PC-3 (cell line): ENCODE results near the gene HS2ST1. TPM values are rescaled to one million over a fixed set of nuclear protein-coding genes. Genes with fewer than 3 reads are reported as not detected.

ENCODE experiments used
- ATAC-seq: fragments of 200-7000 bp; cut with Tn5 transposase; 2 replicates; pipeline ENCODE4 v1.9.1; 2020; ENCODE audit warnings: mild to moderate bottlenecking, moderate library complexity
- BruUV-seq: library from RNA; stranded (reverse); fragments of 400-500 nt; replicated peaks from 2 replicates; lab custom pipeline; 2021; lab: Mats Ljungman, UMichigan
- CTCF ChIA-PET: fragments of 300-600 bp; sonication (Branson Sonifier 250); formaldehyde crosslinking; loops from one replicate; lab custom pipeline; 2022; ENCODE audit warnings: antibody characterized with exemption; lab: Charles Lee
- POLR2A ChIA-PET: fragments of 300-600 bp; sonication (Branson Sonifier 250); formaldehyde crosslinking; loops from one replicate; lab custom pipeline; 2022; ENCODE audit warnings: antibody characterized with exemption; ENCODE audit not compliant: unreplicated experiment; lab: Charles Lee
- DNase-seq: peaks from one replicate; pipeline ENCODE4 v3.0.0-alpha.2; 2015
- H2AFZ ChIP-seq: fragments of 300-600 bp; sonication (generic); 2 replicates; pipeline ENCODE4 v1.6.0; 2016; ENCODE audit warnings: antibody characterized with exemption, low read length
- H3F3A ChIP-seq: fragments of 300-600 bp; sonication (generic); one replicate; pipeline ENCODE4 v1.6.0; 2017; ENCODE audit warnings: antibody characterized with exemption, low read length, control low read depth, mild to moderate bottlenecking; ENCODE audit not compliant: unreplicated experiment
- H3K27ac ChIP-seq: fragments of 300-600 bp; sonication (generic); 2 replicates; pipeline ENCODE4 v1.5.1; 2016; ENCODE audit warnings: mild to moderate bottlenecking, low read length
- H3K27me3 ChIP-seq: fragments of 300-600 bp; sonication (generic); 2 replicates; pipeline ENCODE4 v1.6.1; 2016; ENCODE audit warnings: low read length, mixed read lengths
- H3K36me3 ChIP-seq: fragments of 300-600 bp; sonication (generic); 2 replicates; pipeline ENCODE4 v1.6.1; 2016; ENCODE audit warnings: low read depth, mixed run types, low read length, mixed read lengths
- H3K4me1 ChIP-seq: fragments of 300-600 bp; sonication (generic); 2 replicates; pipeline ENCODE4 v1.5.1; 2016; ENCODE audit warnings: low read length; ENCODE audit not compliant: insufficient read depth
- H3K4me2 ChIP-seq: fragments of 300-600 bp; sonication (generic); 2 replicates; pipeline ENCODE4 v1.6.0; 2016; ENCODE audit warnings: low read length
- H3K4me3 ChIP-seq: fragments of 300-600 bp; sonication (generic); 2 replicates; pipeline ENCODE4 v1.5.1; 2016; ENCODE audit warnings: mild to moderate bottlenecking, low read length, mixed read lengths
- H3K79me2 ChIP-seq: fragments of 300-600 bp; sonication (generic); 2 replicates; pipeline ENCODE4 v1.6.1; 2017; ENCODE audit warnings: low read length, mixed read lengths
- H3K9ac ChIP-seq: fragments of 300-600 bp; sonication (generic); 2 replicates; pipeline ENCODE4 v1.6.0; 2016; ENCODE audit warnings: mild to moderate bottlenecking, low read length
- H3K9me2 ChIP-seq: fragments of 300-600 bp; sonication (generic); replicated peaks from 2 replicates; pipeline ENCODE4 v1.6.1; 2016; ENCODE audit warnings: mixed run types, low read length, mixed read lengths
- H3K9me3 ChIP-seq: fragments of 300-600 bp; sonication (generic); 2 replicates; pipeline ENCODE4 v1.6.1; 2016; ENCODE audit warnings: low read length, mixed read lengths
- H4K20me1 ChIP-seq: fragments of 300-600 bp; sonication (generic); 2 replicates; pipeline ENCODE4 v1.6.1; 2016; ENCODE audit warnings: low read length, mixed read lengths
- EZH2 ChIP-seq: fragments of 300-600 bp; sonication (generic); IDR thresholded peaks from one replicate; pipeline ENCODE4 v1.6.1; 2017; ENCODE audit warnings: antibody characterized with exemption, mild to moderate bottlenecking, low read length; ENCODE audit not compliant: unreplicated experiment
- EZH2phosphoT487 ChIP-seq: fragments of 300-600 bp; sonication (generic); IDR thresholded peaks from 2 replicates; pipeline ENCODE4 v1.6.1; 2018; ENCODE audit warnings: mild to moderate bottlenecking, antibody characterized with exemption, low read length, borderline replicate concordance
- intact Hi-C: fragments of 100-400 bp; cut with micrococcal nuclease; formaldehyde crosslinking; loops from 2 replicates; pipeline ENCODE4 v1.9.0; 2023
- total RNA-seq: library from RNA; depleted of rRNA; stranded (reverse); fragments of >200 nt; gene quantifications from 2 replicates; pipeline ENCODE4 v1.2.3, GENCODE V29; 2014
- TF ChIP-seq, protein P1 (sequence below): fragments of 300-600 bp; sonication (generic); conservative IDR thresholded peaks from 2 replicates; pipeline ENCODE4 v1.5.1; 2017; ENCODE audit warnings: antibody characterized with exemption, low read depth, mild to moderate bottlenecking, low read length

Gene HS2ST1
- total RNA-seq, 1 experiment from 2014 or later = 15.3 TPM

DNA sequence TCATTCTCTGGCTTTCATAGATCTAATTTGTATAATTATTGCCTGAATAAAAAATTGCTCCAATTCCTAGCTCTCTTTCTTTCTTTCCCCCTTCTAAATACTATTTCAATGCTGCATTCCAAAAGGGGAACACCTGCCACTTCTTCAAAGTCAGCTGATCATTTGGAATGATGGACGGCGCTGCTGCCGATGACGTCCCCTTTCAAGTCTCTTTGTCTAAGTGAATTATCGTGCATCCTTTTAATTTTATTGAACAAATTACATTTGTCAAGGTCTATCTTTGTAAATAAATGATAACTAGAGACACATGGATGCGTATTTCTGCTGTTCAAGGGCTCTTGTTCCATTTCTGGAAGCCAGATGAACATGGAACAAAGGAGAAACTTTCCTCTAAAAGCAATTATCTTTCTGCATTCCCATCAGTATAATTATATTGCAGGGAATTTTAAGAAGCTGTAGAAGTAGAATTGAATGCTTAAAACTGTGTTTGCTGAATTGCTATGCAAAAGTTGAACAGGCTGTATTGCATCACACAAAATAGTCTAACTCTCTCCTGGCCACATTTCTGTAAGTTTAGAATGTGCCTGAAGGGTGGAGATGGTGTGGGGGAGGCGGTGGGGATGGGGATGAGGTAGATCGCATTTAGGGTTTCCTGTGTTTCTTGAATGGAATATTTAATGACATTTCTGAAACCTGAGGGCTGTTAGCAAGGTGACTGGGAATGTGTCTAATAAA lies 222.3 kb downstream of the HS2ST1 start:
- Histone ChIP-seq H4K20me1 (no peaks in the 10 kb centered on the region), H3K4me1 (no peaks in the 10 kb centered on the region), H3K27ac (no peak overlapping the region), H3F3A (no peaks in the 10 kb centered on the region), H3K79me2 (no peaks in the 10 kb centered on the region), H3K9me3 (no peaks in the 10 kb centered on the region), H3K4me3 (no peak overlapping the region), H3K36me3 (no peaks in the 10 kb centered on the region), H2AFZ (no peak overlapping the region), H3K27me3 (no peaks in the 10 kb centered on the region), H3K9ac (no peak overlapping the region), H3K4me2 (no peak overlapping the region), H3K9me2 (no peaks in the 10 kb centered on the region)
- ATAC-seq (no peak), DNase-seq (no peak)
- ChIA-PET CTCF (no interaction called here), POLR2A (no interaction called here)
- no TSS peak for BruUV-seq
- intact Hi-C loops = loop anchor here (10.0 kb wide), 1 partner anchor 818 kb away; no protein-coding TSS in a partner anchor
- TF ChIP-seq EZH2 = no peak
- TF ChIP-seq, protein P1, sequence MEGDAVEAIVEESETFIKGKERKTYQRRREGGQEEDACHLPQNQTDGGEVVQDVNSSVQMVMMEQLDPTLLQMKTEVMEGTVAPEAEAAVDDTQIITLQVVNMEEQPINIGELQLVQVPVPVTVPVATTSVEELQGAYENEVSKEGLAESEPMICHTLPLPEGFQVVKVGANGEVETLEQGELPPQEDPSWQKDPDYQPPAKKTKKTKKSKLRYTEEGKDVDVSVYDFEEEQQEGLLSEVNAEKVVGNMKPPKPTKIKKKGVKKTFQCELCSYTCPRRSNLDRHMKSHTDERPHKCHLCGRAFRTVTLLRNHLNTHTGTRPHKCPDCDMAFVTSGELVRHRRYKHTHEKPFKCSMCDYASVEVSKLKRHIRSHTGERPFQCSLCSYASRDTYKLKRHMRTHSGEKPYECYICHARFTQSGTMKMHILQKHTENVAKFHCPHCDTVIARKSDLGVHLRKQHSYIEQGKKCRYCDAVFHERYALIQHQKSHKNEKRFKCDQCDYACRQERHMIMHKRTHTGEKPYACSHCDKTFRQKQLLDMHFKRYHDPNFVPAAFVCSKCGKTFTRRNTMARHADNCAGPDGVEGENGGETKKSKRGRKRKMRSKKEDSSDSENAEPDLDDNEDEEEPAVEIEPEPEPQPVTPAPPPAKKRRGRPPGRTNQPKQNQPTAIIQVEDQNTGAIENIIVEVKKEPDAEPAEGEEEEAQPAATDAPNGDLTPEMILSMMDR = no peak
- no peak for TF ChIP-seq EZH2phosphoT487

DNA sequence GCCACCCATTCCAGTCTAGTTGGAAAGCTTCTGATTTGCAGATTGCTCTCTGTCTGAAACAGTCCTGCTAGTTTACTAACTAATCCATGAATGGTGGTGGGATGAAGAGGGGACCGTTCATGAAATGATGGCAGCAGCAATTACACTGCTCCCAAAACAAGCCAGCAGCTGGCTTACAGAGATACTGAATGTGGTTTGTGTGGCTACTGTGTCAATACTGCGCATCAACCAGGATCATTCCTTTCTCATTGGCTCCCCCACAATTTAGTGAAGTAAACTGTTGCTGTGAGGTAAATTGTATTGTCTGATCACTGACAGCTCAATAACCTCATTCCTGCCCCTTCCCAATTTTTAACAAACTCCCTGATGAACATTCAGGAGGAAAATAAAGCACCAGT lies 222.9 kb downstream of the HS2ST1 start:
- no peak overlapping the region for H3K9ac ChIP-seq
- H3K27me3 ChIP-seq = no peaks in the 10 kb centered on the region
- no TSS peak for BruUV-seq
- no peaks in the 10 kb centered on the region for H3K9me3 ChIP-seq
- no peak for DNase-seq
- no peaks in the 10 kb centered on the region for H3F3A ChIP-seq
- H3K4me3 ChIP-seq = no peak overlapping the region
- no peak overlapping the region for H3K4me2 ChIP-seq
- H4K20me1 ChIP-seq = no peaks in the 10 kb centered on the region
- H2AFZ ChIP-seq = no peak overlapping the region
- ATAC-seq = no peak
- H3K4me1 ChIP-seq = no peaks in the 10 kb centered on the region
- no peak overlapping the region for H3K27ac ChIP-seq
- H3K9me2 ChIP-seq = no peaks in the 10 kb centered on the region
- ChIA-PET POLR2A (no interaction called here), CTCF (no interaction called here)
- intact Hi-C loops = loop anchor here (10.0 kb wide), 1 partner anchor 817 kb away; no protein-coding TSS in a partner anchor
- TF ChIP-seq, protein P1 = no peak
- TF ChIP-seq EZH2phosphoT487 (no peak), EZH2 (no peak)
- no peaks in the 10 kb centered on the region for H3K79me2 ChIP-seq
- no peaks in the 10 kb centered on the region for H3K36me3 ChIP-seq
